NCI-H2171 treated with DMSO at 0.1 percent for 48 hours (cell line): ENCODE measurements around the gene SDR39U1.

ENCODE experiments used
- DNase-seq: peaks from one replicate; lab custom pipeline; 2025; lab: John Stamatoyannopoulos, UW

SDR39U1 gene

DNA sequence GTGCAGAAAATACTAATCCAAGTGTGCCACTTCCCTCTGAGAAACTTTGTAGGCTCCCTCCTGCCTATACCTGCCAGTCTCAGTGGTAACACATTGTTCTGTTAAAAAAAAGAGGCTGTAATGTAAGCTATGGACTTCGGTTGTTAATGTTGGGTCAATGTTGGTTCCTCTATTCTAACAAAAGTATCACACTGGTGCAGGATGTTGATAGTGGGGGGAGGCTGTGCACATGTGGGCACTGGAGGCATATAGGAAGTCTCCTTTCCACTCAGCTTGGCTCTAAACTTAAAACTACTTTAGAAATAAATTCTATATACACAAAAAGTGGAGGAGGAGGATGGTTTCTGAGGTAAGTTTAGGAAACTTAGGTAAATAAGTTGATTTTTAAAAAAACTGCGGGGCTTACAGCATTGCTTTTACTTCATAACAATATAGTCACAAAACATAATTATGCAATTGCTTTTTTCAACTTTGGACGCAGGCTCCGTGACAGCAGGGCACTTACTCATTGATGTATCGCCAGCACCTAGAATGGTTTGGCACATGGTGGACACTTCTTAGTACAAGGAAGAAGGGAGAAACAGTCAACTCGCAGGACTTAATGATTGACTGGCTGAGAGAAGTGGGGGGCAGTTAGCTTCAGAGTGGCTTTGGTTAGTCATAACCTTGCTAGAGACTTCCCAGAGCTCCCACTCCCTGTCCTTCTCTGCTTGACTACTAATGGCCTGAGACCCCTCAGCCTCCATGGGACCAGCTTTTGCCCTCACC is 51.7 kb downstream of the SDR39U1 start:
- DNase-seq = no peak
